Breast epithelium (tissue), 3 donors: ENCODE measurements around the gene CA9.

ENCODE experiments used
- POLR2A ChIP-seq: fragments of 450-650 bp; IDR thresholded peaks from one replicate; pipeline ENCODE4 v1.6.1; 2016; ENCODE audit warnings: antibody characterized with exemption, mild to moderate bottlenecking, moderate library complexity
- TF ChIP-seq, protein P1 (sequence below), 3 donors: fragments of 450-650 bp; IDR thresholded peaks; one replicate each; pipeline ENCODE4 v1.5.1; 2016 to 2017; ENCODE audit warnings: antibody characterized with exemption in 3 of 3, mild to moderate bottlenecking in 3 of 3, moderate library complexity in 3 of 3

DNA sequence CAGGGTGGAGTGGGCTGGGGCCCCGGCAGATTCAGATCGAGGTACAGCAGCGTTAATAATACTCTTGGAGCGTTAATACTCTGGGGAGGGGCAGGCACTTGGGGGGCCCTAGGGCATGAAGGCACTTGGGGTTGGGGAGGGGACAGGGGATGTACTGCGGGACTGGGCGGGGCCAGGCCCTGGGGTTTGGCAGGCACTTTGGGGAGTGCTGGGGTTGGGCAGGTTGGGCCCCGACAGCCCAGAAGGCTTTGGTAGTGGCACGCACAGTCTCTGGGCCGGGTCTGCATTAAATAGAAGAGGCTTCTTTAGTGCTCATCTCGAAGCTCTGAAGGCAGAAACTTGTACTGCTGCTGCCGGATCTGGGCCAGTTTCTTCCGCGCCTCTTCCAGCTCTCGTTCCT is 23.8 kb downstream of the CA9 start:
- TF ChIP-seq POLR2A: no peak
- TF ChIP-seq, protein P1, sequence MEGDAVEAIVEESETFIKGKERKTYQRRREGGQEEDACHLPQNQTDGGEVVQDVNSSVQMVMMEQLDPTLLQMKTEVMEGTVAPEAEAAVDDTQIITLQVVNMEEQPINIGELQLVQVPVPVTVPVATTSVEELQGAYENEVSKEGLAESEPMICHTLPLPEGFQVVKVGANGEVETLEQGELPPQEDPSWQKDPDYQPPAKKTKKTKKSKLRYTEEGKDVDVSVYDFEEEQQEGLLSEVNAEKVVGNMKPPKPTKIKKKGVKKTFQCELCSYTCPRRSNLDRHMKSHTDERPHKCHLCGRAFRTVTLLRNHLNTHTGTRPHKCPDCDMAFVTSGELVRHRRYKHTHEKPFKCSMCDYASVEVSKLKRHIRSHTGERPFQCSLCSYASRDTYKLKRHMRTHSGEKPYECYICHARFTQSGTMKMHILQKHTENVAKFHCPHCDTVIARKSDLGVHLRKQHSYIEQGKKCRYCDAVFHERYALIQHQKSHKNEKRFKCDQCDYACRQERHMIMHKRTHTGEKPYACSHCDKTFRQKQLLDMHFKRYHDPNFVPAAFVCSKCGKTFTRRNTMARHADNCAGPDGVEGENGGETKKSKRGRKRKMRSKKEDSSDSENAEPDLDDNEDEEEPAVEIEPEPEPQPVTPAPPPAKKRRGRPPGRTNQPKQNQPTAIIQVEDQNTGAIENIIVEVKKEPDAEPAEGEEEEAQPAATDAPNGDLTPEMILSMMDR (IDR thresholded peaks at IDR 0.05): no peak
